ENCODE data around the gene RYR3.

Gene RYR3

DNA sequence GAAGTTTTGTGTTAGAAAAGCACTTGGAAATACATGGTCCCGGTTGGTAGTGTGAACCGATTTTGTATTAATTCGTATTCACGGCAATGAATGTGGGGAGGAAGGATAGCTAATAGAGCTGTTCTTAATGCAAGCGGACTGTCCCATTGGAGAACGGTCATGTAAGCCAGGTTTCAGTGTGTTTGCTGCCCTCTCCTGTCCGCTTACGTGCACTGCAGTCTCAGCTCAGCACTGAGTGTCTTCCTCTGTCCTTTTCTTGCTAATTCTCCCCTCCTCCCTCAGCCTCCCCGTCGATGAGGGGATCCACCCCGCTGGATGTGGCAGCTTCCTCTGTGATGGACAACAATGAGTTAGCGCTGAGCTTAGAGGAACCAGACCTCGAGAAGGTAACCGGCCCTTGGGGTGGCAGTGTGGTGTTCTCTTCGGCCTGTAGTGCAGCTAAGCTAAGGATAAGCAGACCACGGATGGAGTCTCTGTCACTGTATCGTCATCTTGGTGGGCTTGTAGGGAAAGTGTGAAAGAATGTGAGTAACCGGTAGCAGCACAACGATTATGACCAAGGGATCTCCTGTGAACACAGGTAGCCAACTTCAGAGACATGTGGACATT is 390.0 kb downstream of the RYR3 start:
- DNase-seq (ENCODE audit: low read depth) = peak; percentile 84
- TF ChIP-seq, protein P1, sequence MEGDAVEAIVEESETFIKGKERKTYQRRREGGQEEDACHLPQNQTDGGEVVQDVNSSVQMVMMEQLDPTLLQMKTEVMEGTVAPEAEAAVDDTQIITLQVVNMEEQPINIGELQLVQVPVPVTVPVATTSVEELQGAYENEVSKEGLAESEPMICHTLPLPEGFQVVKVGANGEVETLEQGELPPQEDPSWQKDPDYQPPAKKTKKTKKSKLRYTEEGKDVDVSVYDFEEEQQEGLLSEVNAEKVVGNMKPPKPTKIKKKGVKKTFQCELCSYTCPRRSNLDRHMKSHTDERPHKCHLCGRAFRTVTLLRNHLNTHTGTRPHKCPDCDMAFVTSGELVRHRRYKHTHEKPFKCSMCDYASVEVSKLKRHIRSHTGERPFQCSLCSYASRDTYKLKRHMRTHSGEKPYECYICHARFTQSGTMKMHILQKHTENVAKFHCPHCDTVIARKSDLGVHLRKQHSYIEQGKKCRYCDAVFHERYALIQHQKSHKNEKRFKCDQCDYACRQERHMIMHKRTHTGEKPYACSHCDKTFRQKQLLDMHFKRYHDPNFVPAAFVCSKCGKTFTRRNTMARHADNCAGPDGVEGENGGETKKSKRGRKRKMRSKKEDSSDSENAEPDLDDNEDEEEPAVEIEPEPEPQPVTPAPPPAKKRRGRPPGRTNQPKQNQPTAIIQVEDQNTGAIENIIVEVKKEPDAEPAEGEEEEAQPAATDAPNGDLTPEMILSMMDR (IDR thresholded peaks at IDR 0.05; ENCODE audit: insufficient read depth, low read depth, low read length, missing control alignments) = peak; percentile 98
- H3K4me3 ChIP-seq (ENCODE audit: low read length) = no peak overlapping the region

DNA sequence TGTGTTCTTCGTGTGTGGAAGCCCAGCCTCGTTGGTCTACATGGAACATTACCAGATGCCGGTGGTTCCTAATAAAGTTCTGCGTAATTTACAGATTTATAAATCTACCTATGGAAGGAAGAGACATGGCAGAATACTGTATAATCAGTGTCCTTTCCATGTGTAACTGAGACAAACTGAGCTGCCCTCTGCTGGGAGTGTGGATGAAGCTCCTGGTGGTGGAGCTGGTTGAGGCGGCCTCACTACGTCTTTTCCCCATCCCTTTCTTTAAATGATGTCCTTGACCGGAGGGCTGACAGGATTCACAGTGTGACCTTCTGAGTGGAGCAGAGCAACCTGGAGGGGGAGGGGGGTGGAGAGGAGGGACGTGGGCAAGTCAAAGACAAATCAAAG is 390.5 kb downstream of the RYR3 start:
- TF ChIP-seq, protein P1 (IDR thresholded peaks at IDR 0.05; ENCODE audit: insufficient read depth, low read depth, low read length, missing control alignments) = peak; percentile 38
- no peak overlapping the region for H3K4me3 ChIP-seq (ENCODE audit: low read length)
- DNase-seq (ENCODE audit: low read depth) = peak; percentile 24

DNA sequence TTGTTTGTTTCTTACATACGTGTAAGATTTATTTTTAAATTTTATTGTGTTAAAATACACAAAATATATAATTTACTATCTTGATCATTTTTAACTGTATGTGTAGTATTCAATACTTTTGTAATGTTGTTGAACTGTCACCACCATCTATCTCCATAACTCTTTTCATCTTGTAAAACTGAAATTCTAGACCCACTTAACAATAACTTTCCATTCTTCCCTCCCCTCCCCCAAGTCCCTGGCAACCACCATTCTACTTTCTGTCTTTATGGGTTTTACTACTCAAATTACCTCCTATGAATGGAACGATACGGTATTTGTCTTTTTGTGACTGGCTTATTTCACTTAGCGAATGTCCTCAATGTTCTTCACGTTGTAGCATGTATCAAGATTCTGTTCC is 395.4 kb downstream of the RYR3 start:
- DNase-seq (ENCODE audit: low read depth) = no peak
- no peak overlapping the region for H3K4me3 ChIP-seq (ENCODE audit: low read length)
- TF ChIP-seq, protein P1 (IDR thresholded peaks at IDR 0.05; ENCODE audit: insufficient read depth, low read depth, low read length, missing control alignments) = no peak

DNA sequence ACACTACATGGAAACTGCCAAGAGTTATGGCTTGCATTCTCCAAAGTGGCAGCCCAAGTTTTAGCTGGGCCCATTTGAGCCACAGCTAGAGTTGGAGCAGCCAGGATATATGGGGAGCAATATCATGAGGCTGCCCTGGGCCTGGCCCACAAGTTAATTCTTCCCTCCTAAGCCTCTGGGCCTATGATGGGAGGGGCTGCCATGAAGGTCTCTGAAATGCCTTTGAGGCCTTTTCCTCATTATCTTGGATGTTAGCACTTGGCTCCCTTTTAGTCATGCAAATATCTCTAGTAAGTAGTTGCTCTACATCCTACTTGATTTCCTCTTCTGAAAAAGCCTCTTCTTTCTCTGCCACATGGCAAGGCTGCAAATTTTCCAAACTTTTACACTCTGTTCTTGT is 400.0 kb downstream of the RYR3 start:
- no peak overlapping the region for H3K4me3 ChIP-seq (ENCODE audit: low read length)
- no peak for DNase-seq (ENCODE audit: low read depth)
- TF ChIP-seq, protein P1 (IDR thresholded peaks at IDR 0.05; ENCODE audit: insufficient read depth, low read depth, low read length, missing control alignments) = no peak

DNA sequence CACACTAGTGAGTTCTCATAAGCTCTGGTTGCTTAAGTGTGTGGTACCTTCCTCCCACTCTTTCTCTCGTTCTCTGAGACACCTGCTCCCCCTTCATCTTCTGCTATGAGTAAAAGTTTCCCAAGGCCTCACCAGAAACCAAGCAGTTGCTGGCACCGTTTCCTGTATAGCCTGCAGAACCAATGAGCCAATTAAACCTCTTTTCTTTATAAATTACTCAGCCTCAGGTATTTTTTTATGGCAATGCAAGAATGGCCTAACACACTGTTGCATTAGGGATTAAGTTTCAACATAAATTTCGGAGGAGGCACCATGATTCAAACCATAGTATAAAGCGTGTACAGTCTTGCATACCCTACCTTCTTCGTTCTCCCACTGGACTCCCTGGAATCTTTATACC is 405.3 kb downstream of the RYR3 start:
- DNase-seq (ENCODE audit: low read depth) = peak; percentile 92
- TF ChIP-seq, protein P1 (IDR thresholded peaks at IDR 0.05; ENCODE audit: insufficient read depth, low read depth, low read length, missing control alignments) = no peak
- H3K4me3 ChIP-seq (ENCODE audit: low read length) = no peak overlapping the region

DNA sequence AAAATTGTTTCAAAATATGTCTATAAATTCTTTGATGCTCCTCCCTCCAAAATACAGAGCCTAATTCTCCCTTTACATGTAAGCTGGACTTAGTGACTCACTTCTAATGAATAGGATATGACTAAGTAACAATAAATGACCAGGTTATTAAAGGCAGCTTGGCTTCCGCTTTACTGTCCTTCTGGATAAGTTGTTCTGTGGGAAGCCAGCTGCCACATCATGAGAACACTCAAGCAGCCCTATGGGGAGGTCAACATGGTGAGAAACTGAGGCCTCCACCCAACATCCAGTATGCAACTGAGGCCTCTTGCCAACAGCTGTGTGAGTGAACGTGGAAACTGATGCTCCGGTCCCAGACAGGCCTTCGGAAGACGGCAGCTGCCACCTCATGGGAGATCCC is 410.2 kb downstream of the RYR3 start:
- DNase-seq (ENCODE audit: low read depth) = peak; percentile 77
- no peak overlapping the region for H3K4me3 ChIP-seq (ENCODE audit: low read length)
- TF ChIP-seq, protein P1 (IDR thresholded peaks at IDR 0.05; ENCODE audit: insufficient read depth, low read depth, low read length, missing control alignments) = no peak

DNA sequence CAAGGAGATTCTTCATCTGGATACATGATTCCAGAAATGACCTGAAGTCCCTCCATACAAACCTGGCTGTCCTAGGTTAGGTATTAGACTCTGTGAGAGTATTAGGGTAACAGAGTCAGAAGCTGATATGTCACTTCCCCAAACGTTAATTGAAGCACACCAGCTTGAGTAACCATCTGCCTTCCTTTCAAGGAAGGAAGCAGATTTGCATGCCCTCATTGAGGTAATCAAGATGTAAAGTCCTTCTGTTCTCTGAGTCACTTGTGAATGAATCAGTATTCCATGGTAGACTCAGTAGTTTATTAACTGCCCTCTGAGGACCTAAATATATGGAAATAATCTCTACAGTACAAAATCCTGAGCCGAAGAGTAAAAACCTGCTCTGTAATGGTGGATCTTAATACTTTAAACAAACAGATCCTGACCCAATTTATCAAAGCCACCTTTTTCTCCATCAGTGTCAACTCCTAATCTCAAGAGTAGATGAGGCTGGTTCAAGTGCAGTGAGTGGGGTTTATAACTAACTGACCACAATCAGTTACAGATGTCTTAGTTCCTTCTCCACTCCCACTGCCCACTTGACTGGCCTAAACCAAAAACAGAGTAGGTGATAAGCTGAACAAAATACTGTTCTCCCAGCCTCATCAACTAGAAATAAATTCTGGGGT is 411.4 kb downstream of the RYR3 start:
- H3K4me3 ChIP-seq (ENCODE audit: low read length) = no peak overlapping the region
- peak; percentile 90 for DNase-seq (ENCODE audit: low read depth)
- TF ChIP-seq, protein P1 (IDR thresholded peaks at IDR 0.05; ENCODE audit: insufficient read depth, low read depth, low read length, missing control alignments) = no peak

All from epithelial cell of esophagus (primary cell).